Measurements from ENCODE around the gene BTN3A1.

BTN3A1 gene

GRCh38 chr6:26427451-26427809 lies 25.4 kb downstream of the BTN3A1 start:
- POLR2A ChIA-PET = no interaction called here

GRCh38 chr6:26428206-26428605 lies 26.1 kb downstream of the BTN3A1 start:
- Histone ChIP-seq H3K36me3 (ENCODE audit: control insufficient read depth in 2 of 2, insufficient read depth in 1 of 2, low read length in 2 of 2) (peaks cover 17 to 88% of the 10 kb centered on the region in 2 experiments), H3K4me3 (ENCODE audit: low read depth, low read length) (no peak overlapping the region), H3K27ac (ENCODE audit: extremely low read depth, low read depth, low read length) (no peak overlapping the region), H3K4me1 (ENCODE audit: control insufficient read depth, insufficient read depth, low read length) (no peaks in the 10 kb centered on the region), H3K9me3 (ENCODE audit: control insufficient read depth, insufficient read depth, low read depth, low read length) (no peaks in the 10 kb centered on the region)
- ChIA-PET POLR2A (interaction anchor here (0.6 kb wide), 1 partner anchor 1491 kb away, joined by 3 read pairs; no protein-coding TSS in a partner anchor), CTCF (interaction anchor here (1.0 kb wide), 2 partner anchors 9 to 21 kb away, joined by 3 read pairs; no protein-coding TSS in a partner anchor)
- TF ChIP-seq GLIS1 (tag by site-specific recombination; IDR thresholded peaks at IDR 0.05) (no peak), PRDM10 (tag by site-specific recombination; IDR thresholded peaks at IDR 0.05) (no peak), ZNF843 (tag by site-specific recombination; IDR thresholded peaks at IDR 0.05) (no peak), ZNF24 (tag by site-specific recombination; IDR thresholded peaks at IDR 0.05) (no peak), ZFP37 (tag by site-specific recombination; IDR thresholded peaks at IDR 0.05) (no peak), ZNF785 (tag by site-specific recombination; IDR thresholded peaks at IDR 0.05) (no peak), ZNF654 (tag by site-specific recombination; IDR thresholded peaks at IDR 0.05; ENCODE audit: low read depth) (no peak), ZNF747 (tag by site-specific recombination; IDR thresholded peaks at IDR 0.05) (no peak)

More at GRCh38 chr6:26427451-26427809, 25.4 kb downstream of the BTN3A1 start:
- Histone ChIP-seq H3K36me3 (ENCODE audit: control insufficient read depth in 2 of 2, insufficient read depth in 1 of 2, low read length in 2 of 2) (peaks cover 17 to 88% of the 10 kb centered on the region in 2 experiments), H3K4me1 (ENCODE audit: control insufficient read depth, insufficient read depth, low read length) (no peaks in the 10 kb centered on the region), H3K4me3 (ENCODE audit: low read depth, low read length) (no peak overlapping the region), H3K9me3 (ENCODE audit: control insufficient read depth, insufficient read depth, low read depth, low read length) (no peaks in the 10 kb centered on the region), H3K27ac (ENCODE audit: extremely low read depth, low read depth, low read length) (no peak overlapping the region)
- TF ChIP-seq ZNF560 (tag by site-specific recombination; IDR thresholded peaks at IDR 0.05; ENCODE audit: borderline replicate concordance) = no peak
- no peak for TF ChIP-seq ZNF280D (tag by site-specific recombination; IDR thresholded peaks at IDR 0.05)
- TF ChIP-seq ZNF639 (tag by site-specific recombination; IDR thresholded peaks at IDR 0.05) = no peak
- TF ChIP-seq PRDM10 (tag by site-specific recombination; IDR thresholded peaks at IDR 0.05) = no peak
- no peak for TF ChIP-seq ZNF292 (tag by site-specific recombination; IDR thresholded peaks at IDR 0.05; ENCODE audit: borderline replicate concordance, low read depth)
- TF ChIP-seq ZNF785 (tag by site-specific recombination; IDR thresholded peaks at IDR 0.05) = no peak
- TF ChIP-seq ZNF791 (tag by site-specific recombination; IDR thresholded peaks at IDR 0.05) = no peak
- TF ChIP-seq ZNF548 (tag by site-specific recombination; IDR thresholded peaks at IDR 0.05) = no peak
- no peak for TF ChIP-seq ZNF473 (tag by site-specific recombination; IDR thresholded peaks at IDR 0.05)
- TF ChIP-seq HOXC10 (CRISPR knock-in tag; IDR thresholded peaks at IDR 0.05) = no peak
- no peak for TF ChIP-seq ZNF596 (tag by site-specific recombination; IDR thresholded peaks at IDR 0.05)
- TF ChIP-seq ZNF140 (tag by site-specific recombination; IDR thresholded peaks at IDR 0.05) = no peak
- CTCF ChIA-PET = interaction anchor here (1.0 kb wide), 1 partner anchor 22 kb away, joined by 3 read pairs; no protein-coding TSS in a partner anchor
